SHP77 (cell line): ENCODE measurements around the gene LYPD1.
A peak's percentile ranks its signal among the peaks of the same experiment; 100 is the strongest.

ENCODE experiments used
- DNase-seq, 2 experiments: peaks; one replicate each; lab custom pipeline; 2025; lab: John Stamatoyannopoulos, UW

LYPD1 gene

DNA sequence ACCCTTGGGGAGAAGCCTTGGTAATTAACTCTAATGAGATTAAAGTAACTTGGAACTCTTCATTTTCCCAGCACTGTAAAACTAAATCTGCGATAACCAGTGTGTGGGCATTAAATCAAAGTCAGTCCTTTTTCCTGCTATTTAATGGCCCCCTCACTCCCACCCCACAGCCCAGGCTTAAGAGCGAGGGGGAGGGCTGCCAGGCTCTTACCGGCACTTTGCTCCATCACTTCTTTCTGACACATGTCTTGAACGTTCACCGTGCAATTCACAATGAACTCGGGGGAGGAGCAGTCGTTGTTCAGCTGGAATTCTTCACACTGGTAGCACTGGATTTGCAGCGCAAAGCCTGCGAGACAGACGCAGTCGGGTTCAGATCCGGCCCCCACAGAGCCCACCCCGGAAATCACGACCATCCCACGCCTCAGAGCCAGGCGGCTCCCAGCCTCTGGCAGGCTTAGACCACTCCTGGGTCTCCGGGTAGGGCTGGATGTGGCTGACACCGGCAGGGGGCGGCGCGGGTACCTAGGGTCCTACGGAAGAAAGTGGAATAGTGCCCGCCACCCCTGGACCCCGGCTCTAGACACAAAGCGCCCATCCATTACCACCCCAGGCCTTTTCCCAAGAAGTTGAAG lies 1.7 kb downstream of the LYPD1 start:
- peak; percentile 38 to 60 for DNase-seq

DNA sequence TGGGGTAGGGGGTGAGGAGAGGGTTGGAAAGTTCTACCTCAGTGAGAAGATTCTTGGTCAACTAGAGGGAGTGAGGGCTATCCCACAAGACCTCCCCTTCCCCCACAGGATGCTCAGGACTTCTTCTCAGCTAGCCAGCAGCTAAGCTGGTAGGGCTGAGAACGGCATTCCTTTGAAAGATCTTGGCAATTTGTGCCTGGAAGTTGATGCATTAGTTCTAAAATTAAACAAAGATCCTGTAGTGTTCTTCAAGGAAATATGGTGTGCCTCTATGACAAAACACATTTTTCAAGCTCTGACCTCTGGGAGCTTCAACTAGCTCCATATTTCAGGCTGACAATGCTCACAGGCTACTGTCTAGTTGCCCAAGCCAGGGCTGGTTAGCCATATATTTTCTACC lies 2.3 kb downstream of the LYPD1 start:
- DNase-seq, result no peak

DNA sequence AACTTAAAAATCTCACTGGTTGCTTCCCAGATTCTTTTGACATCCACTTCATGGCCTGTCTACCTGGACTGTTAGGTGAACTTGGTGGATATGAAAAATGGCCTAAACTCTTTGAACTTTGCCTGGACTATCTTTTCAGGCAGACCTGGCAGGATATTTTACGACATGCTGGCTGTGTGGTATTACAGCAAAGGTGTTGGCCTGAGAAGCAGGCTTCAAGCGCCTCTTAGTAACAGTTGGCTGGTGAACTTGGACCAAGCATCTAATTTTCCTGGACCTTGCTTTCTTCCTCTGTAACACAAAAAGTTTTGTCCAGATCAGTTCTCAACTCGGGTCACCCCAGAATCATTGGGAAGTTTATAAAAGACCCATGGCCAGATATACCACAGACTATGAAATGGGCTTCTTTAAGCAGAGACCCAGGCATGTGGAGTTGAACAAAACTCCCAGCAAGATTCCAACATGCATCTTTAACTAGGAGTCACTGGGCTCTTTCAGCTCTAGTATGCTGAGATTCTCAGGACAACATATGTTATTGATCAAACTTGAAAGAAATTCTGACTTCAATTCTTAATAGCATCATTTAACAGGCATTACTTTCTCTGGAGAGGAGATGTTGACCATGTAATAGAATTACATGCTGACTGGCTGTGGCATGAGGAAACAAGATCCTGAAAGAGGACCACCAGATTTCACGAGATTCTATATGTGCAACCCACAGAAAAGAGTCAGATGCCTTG lies 4.4 kb downstream of the LYPD1 start:
- no peak for DNase-seq

DNA sequence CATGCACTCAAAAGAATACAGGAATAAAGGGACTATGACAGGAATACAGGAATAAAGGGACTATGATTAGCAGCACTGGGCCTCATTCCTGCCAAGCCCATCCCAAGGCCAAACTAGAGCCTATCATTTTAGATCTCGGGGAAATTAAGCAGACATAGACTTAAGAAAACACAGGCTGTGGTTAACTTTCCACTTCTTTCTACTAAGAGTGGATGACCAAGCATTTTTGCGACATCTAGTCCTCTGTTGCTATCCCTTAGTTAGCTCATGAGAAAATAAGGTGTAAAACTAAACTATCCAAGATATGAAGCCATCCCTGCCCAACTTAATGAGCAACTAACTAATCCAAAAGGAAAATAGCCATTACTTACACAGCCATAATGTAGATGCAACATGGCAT lies 5.9 kb downstream of the LYPD1 start:
- no peak for DNase-seq

DNA sequence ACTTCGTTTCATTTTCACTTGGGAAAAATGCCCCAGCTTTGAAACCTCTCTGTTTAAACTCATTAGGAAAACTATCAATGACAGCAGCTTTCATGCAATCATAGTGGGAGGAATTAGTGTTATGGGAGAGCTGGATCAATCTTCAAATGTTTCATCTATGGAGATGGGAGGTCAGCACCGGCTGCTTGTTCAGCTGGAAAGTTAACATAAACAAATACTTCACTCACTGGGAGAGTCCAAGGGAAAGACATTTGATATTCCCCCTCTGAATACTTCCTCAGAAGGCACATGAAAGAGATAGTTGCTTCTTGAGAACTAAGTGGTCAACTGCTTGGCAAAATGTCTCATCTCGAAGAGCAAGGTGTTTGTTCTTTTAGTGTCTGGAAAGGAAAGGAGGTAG lies 7.3 kb downstream of the LYPD1 start:
- DNase-seq, result no peak

DNA sequence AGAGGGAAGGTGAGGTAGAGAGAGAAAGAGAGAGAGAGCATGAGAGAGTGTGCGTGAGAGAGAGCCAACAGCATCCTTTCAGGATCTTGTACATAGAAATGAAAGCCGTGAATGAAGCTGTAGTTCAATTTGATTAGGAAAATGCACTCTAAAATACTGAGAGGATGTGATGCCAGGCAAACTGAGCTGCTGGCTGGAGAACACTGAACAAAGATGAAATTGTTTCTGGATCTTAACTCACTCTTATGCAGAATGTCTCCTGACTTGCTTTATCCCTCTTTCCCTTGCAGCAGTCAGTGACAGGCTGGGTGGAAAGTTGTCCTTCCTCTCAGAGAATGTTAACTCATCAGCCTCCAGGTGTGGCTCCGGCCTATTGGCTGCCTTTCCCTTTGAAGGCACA lies 10.7 kb downstream of the LYPD1 start:
- DNase-seq, result no peak

DNA sequence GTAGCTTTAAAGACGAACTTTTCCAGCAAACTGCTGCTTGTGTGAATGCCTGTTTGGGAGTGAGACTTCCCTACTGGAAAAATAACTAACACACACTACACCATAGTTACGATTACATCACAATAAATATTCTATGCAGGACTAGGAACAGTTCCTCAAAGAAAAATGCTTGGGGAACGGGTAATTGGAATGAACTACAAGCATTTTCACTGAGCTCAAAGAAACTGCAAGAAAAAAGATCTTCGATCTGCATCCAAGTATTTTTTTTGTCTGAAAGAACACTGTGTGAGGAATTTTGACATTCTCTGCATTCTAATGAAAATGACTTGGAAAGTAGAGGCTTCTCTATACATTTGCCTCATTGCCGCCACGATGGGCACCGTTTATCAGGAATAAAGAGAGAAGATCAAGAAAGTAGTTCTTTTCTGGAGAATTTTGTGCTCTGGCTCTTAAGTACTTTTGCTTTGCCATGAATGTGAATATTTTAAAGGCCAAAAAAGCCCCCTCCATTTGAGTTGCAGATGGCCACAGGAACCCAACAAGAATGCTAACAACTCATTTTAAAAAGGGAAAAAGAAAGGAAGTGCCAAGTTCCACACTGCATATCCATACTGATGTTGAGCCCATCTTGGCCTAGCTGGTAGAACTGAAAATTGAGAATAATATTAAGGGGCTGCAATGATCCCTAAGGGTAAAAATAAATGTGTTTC lies 13.6 kb downstream of the LYPD1 start:
- no peak for DNase-seq

DNA sequence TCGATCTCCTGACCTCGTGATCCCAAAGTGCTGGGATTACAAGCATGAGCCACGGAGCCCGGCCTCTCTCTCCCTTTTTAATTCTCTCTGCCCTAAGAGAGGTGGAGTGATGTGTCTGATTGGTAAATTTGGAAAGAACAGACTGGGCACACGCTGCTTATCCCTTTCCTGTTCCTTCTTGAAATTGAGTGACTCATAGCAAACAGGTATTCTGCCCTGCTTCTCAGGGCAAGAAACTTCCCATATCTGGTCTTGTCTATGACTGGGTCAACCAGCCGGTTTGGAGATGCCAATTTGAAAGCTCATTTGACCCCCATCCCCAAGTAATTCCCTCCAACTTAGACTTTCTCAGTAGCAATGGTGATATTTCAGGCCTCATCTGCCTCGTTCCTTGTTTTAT lies 15.0 kb downstream of the LYPD1 start:
- no peak for DNase-seq

DNA sequence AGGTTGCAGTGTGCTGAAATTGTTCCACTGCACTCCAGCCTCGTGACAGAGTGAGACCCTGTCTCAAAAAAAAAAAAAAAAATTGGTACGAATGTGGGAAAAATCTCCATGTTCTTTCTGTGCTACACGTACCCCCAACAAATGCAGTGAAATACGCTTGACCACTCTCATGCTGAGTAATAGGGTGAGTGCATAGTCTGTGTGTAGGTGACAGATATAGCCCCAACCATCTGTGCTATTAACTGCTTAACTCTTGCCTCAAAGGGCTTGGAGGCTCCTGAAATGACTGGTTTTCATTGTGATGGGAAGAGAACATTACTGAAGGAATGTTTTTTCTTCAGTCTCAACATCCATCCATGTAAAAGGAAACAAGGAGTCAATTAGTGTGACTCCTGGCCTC lies 15.7 kb downstream of the LYPD1 start:
- no peak for DNase-seq

DNA sequence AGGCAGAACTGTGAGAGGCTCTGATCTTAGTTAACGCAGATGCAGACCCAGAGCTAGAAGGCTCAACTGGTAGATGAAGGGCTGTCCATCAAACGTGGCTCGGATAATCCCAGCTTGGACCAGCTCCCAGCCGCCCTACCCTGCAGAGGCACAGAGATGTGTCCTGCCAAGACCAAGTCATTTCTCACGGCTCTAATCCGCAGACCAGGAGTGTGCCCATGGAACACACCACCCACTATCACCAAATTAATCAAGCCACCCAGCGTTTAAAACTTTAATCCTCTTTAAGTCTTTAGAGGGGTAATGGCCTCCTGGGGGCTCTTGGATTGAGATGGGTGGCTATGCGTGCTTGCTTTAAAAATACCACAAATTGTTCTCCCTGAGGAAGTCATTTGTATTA lies 17.5 kb downstream of the LYPD1 start:
- no peak for DNase-seq

DNA sequence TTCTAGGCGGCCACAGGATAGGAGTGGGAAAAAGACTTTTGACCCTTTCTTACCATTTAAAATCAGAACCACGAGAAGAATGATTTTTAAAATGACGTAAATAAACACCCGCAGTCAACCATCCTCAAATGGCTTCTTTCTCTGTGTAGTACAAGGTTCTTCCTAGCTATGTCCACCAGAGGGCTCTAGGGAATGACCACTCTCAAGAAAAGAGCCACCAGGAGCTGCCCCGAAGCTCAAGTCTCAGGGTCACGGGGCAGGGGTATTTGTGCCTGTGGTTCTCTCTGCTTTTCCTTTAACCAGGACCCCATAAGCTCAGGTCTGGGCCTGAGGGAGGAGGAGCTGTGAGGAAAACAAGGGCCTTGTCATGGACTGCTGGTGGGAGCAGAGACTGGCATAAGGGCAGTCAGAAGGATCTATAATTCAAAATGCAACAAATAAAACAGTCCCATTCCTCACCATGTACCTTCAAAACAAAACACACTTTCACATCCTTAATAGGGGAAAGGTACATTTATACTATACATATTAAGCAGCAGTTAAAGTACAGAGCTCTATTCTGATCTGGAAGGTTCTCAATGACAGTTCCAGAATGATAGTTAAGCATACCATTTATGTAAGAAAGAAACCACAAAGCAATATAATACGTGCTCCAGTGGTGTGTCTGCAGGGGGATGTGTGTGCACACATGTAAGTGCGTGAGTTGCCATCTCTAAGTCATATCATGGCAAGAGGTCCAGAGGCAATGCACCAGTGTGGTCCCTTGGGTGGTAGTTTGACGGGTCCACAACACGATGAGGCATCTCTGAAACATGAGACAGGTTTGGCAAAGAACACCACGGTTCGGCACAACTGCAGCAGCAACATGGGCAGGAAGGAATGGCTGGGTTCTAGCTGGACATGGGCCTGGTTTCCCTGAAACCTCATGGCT lies 18.6 kb downstream of the LYPD1 start:
- peak in 1 of 2 experiments; percentile 27 for DNase-seq

DNA sequence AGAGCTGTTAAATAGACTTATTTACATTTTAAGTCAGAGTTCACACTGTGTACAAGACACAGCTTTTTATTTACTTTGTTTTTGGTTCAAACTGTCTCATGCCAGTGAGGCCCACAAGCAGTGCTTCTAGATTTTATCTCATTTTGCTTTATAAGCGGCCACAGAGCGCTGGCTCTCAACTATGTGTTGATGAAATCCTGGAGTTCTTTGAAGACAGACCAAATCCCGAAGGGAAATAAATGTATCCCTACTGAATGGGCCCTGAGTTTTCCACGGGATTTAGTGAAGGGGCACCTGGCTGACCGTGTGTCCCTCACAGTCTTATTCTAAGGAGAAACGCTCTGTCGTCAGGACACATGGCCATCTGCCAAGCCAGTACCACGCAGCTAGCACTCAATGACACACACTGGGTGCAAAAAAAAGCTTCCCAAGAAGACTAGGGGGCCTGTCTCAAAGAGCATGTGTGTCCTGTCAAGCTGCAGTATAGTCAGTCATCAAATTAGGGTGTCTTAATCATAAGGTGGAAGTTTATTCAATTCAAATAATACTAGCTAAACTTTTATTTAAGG lies 23.4 kb downstream of the LYPD1 start:
- no peak for DNase-seq

DNA sequence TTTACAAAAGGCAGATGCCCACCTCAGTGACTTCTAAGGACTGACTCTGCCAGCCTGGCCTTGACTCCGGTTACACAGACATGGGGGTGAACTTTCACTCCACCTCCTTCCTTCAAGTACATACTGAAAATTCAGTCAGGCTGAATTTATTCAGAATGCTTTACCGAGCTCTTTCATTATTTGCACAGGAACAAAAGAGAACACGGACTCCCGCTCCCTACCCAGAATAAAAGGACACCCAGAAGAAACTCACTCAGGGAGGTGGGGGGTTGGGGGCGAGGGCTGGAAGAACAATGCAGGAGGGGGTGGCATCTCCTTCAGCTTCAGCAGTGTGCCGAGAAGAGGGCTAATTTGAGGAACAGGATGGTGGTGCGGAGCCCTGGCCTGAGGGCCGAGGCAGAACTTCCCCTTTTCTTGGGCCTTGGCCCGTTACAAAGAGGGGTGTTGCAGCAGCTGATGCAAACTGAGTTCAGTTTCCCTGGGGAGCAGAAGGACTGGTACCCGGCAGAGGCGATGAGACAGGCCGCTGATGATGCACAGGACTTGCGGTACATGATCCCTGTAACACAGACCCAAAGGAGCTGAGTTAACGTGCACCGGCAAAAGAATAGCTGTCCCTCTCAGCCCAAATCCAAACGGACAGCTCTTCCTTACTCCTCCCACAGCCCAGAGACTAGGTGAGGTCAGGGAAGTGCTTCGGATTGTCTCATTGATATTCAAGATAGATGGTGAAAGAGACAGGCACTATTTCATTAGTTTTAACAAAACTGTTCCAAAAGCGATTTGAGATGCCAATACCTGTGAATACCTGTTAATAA lies 24.1 kb downstream of the LYPD1 start:
- no peak for DNase-seq

DNA sequence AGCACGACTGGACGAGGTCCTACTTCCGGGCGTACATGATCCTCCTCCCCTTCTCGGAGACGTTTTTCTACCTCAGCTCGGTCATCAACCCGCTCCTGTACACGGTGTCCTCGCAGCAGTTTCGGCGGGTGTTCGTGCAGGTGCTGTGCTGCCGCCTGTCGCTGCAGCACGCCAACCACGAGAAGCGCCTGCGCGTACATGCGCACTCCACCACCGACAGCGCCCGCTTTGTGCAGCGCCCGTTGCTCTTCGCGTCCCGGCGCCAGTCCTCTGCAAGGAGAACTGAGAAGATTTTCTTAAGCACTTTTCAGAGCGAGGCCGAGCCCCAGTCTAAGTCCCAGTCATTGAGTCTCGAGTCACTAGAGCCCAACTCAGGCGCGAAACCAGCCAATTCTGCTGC lies 24.8 kb downstream of the LYPD1 start:
- DNase-seq, result no peak

DNA sequence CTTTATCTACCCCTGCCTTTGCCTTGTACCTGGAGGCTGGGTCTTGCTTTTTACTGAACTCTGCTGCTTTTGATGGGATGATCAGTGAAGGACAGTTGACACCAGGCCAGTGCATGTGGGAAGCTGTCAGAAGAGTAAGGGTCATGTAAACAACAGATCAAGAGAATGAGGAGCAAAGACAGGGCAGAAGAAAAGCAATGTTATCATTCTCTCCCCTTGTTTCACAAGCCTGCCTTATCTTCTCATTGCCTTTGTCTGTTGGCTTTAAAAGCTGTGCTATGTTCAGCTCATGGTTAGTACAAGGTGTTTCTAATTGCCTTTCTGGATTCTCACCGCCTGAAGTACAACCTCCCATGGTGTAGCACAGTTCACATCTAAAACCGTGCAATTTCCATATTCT lies 27.6 kb downstream of the LYPD1 start:
- no peak for DNase-seq

DNA sequence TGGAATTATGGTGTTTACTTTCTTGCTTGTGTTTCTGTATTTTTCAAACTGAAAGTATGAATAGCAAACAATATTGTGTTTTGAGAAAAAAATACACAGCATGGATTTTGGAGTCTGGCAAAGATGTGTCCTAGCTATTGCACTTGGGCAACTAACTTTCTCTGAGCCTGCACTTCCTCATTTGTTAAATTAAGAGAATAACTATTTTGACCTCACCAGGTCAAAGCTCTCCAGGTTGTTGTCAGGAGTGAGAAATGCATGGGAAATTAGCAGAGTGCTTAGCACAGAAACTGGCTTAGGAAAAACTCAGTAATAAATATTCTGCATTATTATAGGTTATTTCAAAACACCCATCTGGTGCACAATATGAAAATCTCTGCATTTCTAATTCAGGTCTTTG lies 28.2 kb downstream of the LYPD1 start:
- DNase-seq, result no peak

DNA sequence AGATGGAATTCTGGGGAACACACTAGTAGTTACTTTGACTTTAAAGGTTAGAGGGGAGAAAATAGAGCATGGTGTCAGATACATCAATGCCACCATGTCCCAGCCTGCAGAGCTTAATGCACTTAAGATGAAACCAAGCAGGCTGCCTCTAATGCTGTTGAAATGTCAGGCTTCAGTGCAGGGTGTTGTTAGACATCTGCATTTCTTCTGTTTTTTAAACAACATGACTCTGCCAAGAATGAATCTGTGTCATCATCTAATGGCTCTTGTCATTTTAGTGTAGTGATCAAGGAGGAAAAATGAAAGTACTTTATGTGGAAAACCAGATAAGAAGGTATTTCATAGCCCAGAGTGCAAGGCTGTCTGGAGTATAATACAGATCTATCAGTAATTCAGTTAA lies 29.9 kb downstream of the LYPD1 start:
- DNase-seq, result no peak

DNA sequence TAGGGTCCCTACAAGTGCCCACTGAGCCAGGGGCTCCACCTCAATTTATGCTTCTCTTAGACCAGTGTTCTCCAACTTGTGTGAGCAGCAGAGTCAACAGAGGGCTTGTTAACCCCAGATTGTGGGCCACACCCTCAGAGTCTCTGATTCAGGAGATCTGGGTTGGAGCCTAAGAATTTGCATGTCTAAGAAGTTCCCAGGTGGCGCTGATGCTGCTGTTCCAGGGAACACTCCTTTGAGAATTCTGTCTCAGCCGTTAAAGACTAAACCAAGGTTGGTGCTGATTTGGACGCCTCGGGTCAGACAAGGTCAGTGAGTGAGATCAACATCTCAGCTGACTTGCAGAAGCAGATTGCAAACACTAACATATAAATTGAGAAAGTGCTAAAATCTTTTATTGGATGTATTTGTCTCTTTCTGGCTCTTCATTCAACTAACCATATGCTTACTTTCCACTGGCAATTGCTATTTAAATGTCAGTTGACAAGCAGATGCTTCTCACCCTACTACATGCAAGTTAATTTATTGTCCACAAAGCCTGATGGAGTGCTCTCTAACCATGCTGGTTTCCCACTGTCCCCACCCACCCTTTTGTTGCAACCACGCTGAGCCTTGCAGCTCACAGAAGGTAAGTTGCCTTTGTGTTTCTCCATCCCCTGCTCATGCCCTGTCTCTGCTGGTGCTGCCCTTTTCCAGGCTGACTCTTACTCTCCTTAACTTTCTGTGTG lies 31.5 kb downstream of the LYPD1 start:
- DNase-seq, result no peak

DNA sequence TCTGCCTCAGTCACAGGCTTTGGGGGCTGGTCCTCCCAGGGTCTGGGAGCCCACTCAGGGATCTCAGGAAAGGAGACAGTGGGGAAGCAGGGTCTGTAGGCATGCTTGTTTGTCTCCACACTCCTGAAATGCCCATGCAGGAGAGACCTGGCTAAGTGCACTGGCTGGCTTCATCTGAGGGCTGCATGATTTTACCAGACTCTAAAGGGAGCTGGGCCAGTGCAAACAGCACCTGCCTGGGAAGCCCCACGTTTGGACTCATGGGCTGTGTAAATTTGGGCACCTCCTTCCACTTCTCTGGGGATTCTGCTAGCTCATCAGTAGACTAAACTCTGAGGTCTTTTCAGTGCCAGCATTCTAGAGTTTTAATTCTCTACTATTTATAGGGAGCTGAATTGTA lies 33.7 kb downstream of the LYPD1 start:
- no peak for DNase-seq

DNA sequence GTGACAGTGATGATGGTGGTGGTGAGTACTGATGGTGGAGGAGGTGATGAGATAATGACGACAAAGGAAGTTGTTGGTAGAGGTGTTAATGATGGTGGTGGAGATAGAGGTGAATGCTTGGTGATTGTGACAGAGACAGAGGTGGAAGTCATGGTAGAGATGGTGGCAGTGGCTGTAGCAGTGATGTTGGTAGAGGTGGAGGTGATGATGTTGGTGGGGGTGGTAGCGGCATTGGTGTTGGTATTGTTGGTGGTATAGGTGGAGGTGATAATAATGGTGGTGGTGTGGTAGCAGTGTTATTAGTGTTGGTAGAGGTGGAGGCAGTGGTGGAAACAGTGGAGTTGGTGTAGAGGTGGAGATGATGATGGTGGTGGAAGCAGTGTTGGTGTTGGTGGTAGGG lies 36.4 kb downstream of the LYPD1 start:
- no peak for DNase-seq
